Transverse colon (tissue), 4 donors: ENCODE data around the gene JARID2. TPM values are rescaled to one million over a fixed set of nuclear protein-coding genes. Genes with fewer than 3 reads are reported as not detected.

Experiments used
- DNase-seq: peaks from one replicate; pipeline ENCODE4 v3.0.0-alpha.2; 2019
- H3K27ac ChIP-seq, 4 donors: fragments of 200-600 bp; sonication (generic); 2 replicates each; pipeline ENCODE4 v1.5.1; 2016 to 2018; ENCODE audit warnings: inconsistent platforms in 4 of 4
- H3K27me3 ChIP-seq: fragments of 200-600 bp; sonication (generic); 2 replicates; pipeline ENCODE4 v1.5.1; 2017; ENCODE audit warnings: inconsistent platforms
- H3K36me3 ChIP-seq, 4 donors: fragments of 200-600 bp; sonication (generic); 2 replicates each; pipeline ENCODE4 v1.5.1; 2017 to 2019; ENCODE audit warnings: inconsistent platforms in 4 of 4
- H3K4me1 ChIP-seq, 4 donors: fragments of 200-600 bp; sonication (generic); 2 replicates each; pipeline ENCODE4 v1.5.1; 2017 to 2020; ENCODE audit warnings: inconsistent platforms in 4 of 4
- H3K4me3 ChIP-seq, 4 donors: fragments of 200-600 bp; sonication (generic); 1 replicate in 1 of 4; 2 replicates in 3 of 4; pipeline versions ENCODE4 v1.5.1 to v1.6.1; 2017 to 2019; ENCODE audit warnings: inconsistent platforms in 4 of 4
- H3K9me3 ChIP-seq, 2 donors: fragments of 200-600 bp; sonication (generic); 2 replicates each; pipeline ENCODE4 v1.5.1; 2017 to 2019; ENCODE audit warnings: inconsistent platforms in 2 of 2
- EP300 ChIP-seq: sonication (generic); formaldehyde crosslinking; IDR thresholded peaks from one replicate; pipeline ENCODE4 v1.6.1; 2017; ENCODE audit warnings: antibody characterized with exemption, low read depth
- POLR2A ChIP-seq: fragments of 450-650 bp; IDR thresholded peaks from one replicate; pipeline ENCODE4 v1.6.1; 2016; ENCODE audit warnings: antibody characterized with exemption, mild to moderate bottlenecking, moderate library complexity
- POLR2AphosphoS5 ChIP-seq, 3 donors: sonication (generic); formaldehyde crosslinking; IDR thresholded peaks; one replicate each; pipeline ENCODE4 v1.6.1; 2016; ENCODE audit warnings: antibody characterized with exemption in 3 of 3
- WGBS, 2 donors: methylation state at CpG; one replicate each; pipeline ENCODE4 v1.1.5; 2018; ENCODE audit warnings: low coverage in 1 of 2; 5-methylcytosine and 5-hydroxymethylcytosine counted together
- in situ Hi-C, 4 donors: fragments of 200-750 bp; cut with MboI; loops; one replicate each; pipeline versions ENCODE4 v1.15.0 to v1.15.1; 2017; ENCODE audit warnings: low sequenced_read_pairs in 3 of 4, low pct_ligation_motif_present in 1 of 4, low pct_unique_long_range_greater_than_20kb in 1 of 4
- intact Hi-C: fragments of 100-400 bp; cut with DNase I; formaldehyde crosslinking; loops from one replicate; pipeline ENCODE4 v1.15.1; 2023; ENCODE audit warnings: low total_unique reads
- total RNA-seq, 4 donors: library from RNA; depleted of rRNA; stranded (reverse); fragments of >200 nt; gene quantifications; one replicate each; pipeline ENCODE4 v1.1.0, GENCODE V29; 2016
- TF ChIP-seq, protein P1 (sequence below), 5 experiments: fragments of 200-600 bp in 3 of 5; fragments of 450-650 bp in 2 of 5; sonication (generic) in 3 of 5; IDR thresholded peaks; 1 replicate in 2 of 5; 2 replicates in 3 of 5; pipeline ENCODE4 v1.5.1; 2016 to 2017; ENCODE audit warnings: antibody characterized with exemption in 5 of 5, inconsistent platforms in 3 of 5, mild to moderate bottlenecking in 2 of 5, moderate library complexity in 1 of 5

The JARID2 gene
- total RNA-seq, 4 donors from 2014 or later = 9.4 to 18.7 (median 10.9) TPM

GRCh38 chr6:15483060-15483459 lies 237.2 kb downstream of the JARID2 start:
- H3K27ac ChIP-seq = no peak overlapping the region
- no peaks in the 10 kb centered on the region for H3K27me3 ChIP-seq
- intact Hi-C loops (no loop called here), in situ Hi-C loops (loop anchor here in 3 of 4 donors (25.0 kb wide), 1 partner anchor 1271 kb away; no protein-coding TSS in a partner anchor)
- no peak for TF ChIP-seq POLR2AphosphoS5 (IDR thresholded peaks at IDR 0.05)
- TF ChIP-seq, protein P1, sequence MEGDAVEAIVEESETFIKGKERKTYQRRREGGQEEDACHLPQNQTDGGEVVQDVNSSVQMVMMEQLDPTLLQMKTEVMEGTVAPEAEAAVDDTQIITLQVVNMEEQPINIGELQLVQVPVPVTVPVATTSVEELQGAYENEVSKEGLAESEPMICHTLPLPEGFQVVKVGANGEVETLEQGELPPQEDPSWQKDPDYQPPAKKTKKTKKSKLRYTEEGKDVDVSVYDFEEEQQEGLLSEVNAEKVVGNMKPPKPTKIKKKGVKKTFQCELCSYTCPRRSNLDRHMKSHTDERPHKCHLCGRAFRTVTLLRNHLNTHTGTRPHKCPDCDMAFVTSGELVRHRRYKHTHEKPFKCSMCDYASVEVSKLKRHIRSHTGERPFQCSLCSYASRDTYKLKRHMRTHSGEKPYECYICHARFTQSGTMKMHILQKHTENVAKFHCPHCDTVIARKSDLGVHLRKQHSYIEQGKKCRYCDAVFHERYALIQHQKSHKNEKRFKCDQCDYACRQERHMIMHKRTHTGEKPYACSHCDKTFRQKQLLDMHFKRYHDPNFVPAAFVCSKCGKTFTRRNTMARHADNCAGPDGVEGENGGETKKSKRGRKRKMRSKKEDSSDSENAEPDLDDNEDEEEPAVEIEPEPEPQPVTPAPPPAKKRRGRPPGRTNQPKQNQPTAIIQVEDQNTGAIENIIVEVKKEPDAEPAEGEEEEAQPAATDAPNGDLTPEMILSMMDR (IDR thresholded peaks at IDR 0.05) = no peak
- peaks cover 0 to 2% (median 0%) of the 10 kb centered on the region in 4 donors for H3K36me3 ChIP-seq
- no peaks in the 10 kb centered on the region for H3K4me1 ChIP-seq
- H3K9me3 ChIP-seq = no peaks in the 10 kb centered on the region
- 90 to 97% methylated on average over 1 of the region's 1 CpG for WGBS, 2 donors
- no peak for DNase-seq
- no peak overlapping the region for H3K4me3 ChIP-seq

DNA sequence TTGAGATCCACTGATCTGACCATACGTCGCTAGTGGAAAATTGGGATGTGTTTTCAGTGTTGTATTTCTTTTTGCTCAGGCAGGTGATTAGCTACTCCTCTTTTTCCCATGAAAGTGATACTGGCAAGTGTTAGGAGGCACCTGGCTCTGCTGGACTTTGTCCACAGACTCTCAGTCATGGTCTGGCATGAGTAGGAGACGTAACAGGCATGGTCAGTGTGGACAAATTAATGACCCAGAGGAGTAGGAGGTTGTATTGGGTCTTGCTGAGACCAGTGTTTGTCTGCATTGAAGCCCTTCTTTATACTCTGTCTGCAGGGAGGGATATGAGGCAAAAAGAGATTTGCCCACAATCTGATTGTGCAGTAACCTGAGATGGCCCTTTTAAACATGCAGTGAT lies 238.3 kb downstream of the JARID2 start:
- in situ Hi-C loops (loop anchor here in 3 of 4 donors (25.0 kb wide), 1 partner anchor 1272 kb away; no protein-coding TSS in a partner anchor), intact Hi-C loops (no loop called here)
- H3K9me3 ChIP-seq = no peaks in the 10 kb centered on the region
- no peak overlapping the region for H3K27ac ChIP-seq
- no peak overlapping the region for H3K4me3 ChIP-seq
- TF ChIP-seq POLR2A = no peak
- H3K36me3 ChIP-seq = peaks cover 0 to 9% (median 0%) of the 10 kb centered on the region in 4 donors
- no peaks in the 10 kb centered on the region for H3K27me3 ChIP-seq
- DNase-seq = no peak
- H3K4me1 ChIP-seq = no peaks in the 10 kb centered on the region
- WGBS, 2 donors = 94 to 98% methylated on average over 3 of the region's 3 CpGs

DNA sequence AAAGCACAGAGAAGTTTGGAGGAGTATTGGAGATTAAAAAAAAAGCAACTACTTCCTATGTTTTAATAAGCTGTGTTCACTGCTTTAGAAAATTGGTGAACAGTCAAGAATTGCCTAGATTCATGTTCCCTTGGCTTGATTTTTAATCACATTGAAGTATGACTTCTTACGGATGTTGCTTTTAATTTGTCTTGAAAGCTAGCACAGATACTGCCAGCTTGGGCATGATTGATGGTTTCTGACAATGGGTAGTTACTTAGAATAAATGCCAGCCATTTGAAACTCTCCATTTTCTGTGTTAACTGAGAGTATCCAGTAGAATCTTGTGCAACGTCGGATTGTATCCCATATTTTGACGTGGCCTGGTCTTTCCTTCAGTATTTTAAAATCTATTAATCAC lies 239.0 kb downstream of the JARID2 start:
- WGBS, 2 donors = 94 to 100% methylated on average over 4 of the region's 4 CpGs
- Histone ChIP-seq H3K4me3 (no peak overlapping the region), H3K27me3 (no peaks in the 10 kb centered on the region), H3K27ac (no peak overlapping the region), H3K36me3 (peaks cover 0 to 9% (median 0%) of the 10 kb centered on the region in 4 donors), H3K9me3 (no peaks in the 10 kb centered on the region), H3K4me1 (no peaks in the 10 kb centered on the region)
- DNase-seq = no peak
- intact Hi-C loops (no loop called here), in situ Hi-C loops (loop anchor here in 3 of 4 donors (25.0 kb wide), 1 partner anchor 1273 kb away; no protein-coding TSS in a partner anchor)
- TF ChIP-seq POLR2A (no peak), EP300 (no peak), POLR2AphosphoS5 (IDR thresholded peaks at IDR 0.05) (no peak)
- TF ChIP-seq, protein P1 (IDR thresholded peaks at IDR 0.05) = no peak

DNA sequence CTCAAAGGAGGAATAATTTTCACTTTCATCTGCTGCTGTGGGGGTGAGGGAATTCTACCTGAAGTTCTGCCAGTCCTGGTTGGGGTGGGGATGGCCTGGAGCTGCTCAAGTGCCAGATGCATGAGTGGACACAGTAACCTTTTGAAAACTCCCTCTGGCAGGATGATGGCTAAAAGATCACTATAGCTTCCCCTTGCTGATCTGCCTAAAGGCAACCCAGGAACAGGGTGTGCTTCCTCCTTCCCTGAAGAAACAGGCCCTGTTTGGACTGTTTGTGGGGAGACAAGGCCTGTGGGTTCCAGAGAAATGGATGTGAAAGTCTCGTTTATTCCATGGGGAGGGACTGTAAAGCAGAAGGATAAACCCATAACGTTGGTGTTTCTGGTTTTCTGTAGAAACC lies 240.1 kb downstream of the JARID2 start:
- in situ Hi-C loops = loop anchor here in 3 of 4 donors (25.0 kb wide), 1 partner anchor 1274 kb away; no protein-coding TSS in a partner anchor
- peaks cover 0 to 3% (median under 1%) of the 10 kb centered on the region in 4 donors for H3K4me1 ChIP-seq
- H3K27ac ChIP-seq = no peak overlapping the region
- H3K36me3 ChIP-seq = peaks cover 0 to 9% (median 0%) of the 10 kb centered on the region in 4 donors
- DNase-seq = no peak
- TF ChIP-seq POLR2A = no peak
- TF ChIP-seq POLR2AphosphoS5 (IDR thresholded peaks at IDR 0.05) = no peak
- TF ChIP-seq EP300 = no peak
- TF ChIP-seq, protein P1 (IDR thresholded peaks at IDR 0.05) = no peak
- no peak overlapping the region for H3K4me3 ChIP-seq
- H3K9me3 ChIP-seq = no peaks in the 10 kb centered on the region
- 66% methylated on average over 2 of the region's 2 CpGs; no CpG with 5 or more reads in 1 of the 2 donors for WGBS, 2 donors
- H3K27me3 ChIP-seq = no peaks in the 10 kb centered on the region
- intact Hi-C loops = no loop called here

DNA sequence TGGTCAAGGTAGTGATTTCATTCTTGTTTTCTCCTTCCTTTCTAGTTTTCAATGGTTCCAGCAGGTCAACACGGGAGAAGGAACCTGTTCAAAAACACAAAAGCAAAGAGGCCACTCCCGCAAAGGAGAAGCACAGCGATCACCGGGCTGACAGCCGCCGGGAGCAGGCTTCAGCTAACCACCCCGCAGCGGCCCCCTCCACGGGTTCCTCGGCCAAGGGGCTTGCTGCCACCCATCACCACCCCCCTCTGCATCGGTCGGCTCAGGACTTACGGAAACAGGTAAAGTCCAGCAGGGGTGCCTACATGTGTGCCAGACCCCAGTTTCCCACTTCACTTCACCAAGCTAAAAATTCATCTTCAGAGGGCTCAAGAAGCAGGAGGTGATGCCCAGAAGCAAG lies 241.4 kb downstream of the JARID2 start:
- TF ChIP-seq POLR2AphosphoS5 (IDR thresholded peaks at IDR 0.05) (no peak), EP300 (no peak), POLR2A (no peak)
- TF ChIP-seq, protein P1 (IDR thresholded peaks at IDR 0.05) = no peak
- H3K9me3 ChIP-seq = no peaks in the 10 kb centered on the region
- H3K36me3 ChIP-seq = peaks cover 0 to 9% (median 0%) of the 10 kb centered on the region in 4 donors
- no peaks in the 10 kb centered on the region for H3K27me3 ChIP-seq
- no peak overlapping the region for H3K4me3 ChIP-seq
- DNase-seq = no peak
- intact Hi-C loops (no loop called here), in situ Hi-C loops (loop anchor here in 3 of 4 donors (25.0 kb wide), 1 partner anchor 1275 kb away; no protein-coding TSS in a partner anchor)
- H3K27ac ChIP-seq = no peak overlapping the region
- peaks cover 0 to 14% (median 5%) of the 10 kb centered on the region in 4 donors for H3K4me1 ChIP-seq
- 96% methylated on average over 13 of the region's 13 CpGs; no CpG with 5 or more reads in 1 of the 2 donors for WGBS, 2 donors
